ENCODE measurements around the gene CD79B. TPM values are rescaled to one million over a fixed set of nuclear protein-coding genes. Genes with fewer than 3 reads are reported as not detected.
"Not testable (repeated sequence)": the region's sequence is repeated elsewhere in the genome, so short reads cannot be mapped to it uniquely, and the experiment has no call there.

Gene CD79B
- total RNA-seq, 4 donors from 2014 or later: 8.6 to 10.9 (median 9.9) TPM

- 52 to 59% methylated on average over 9 to 10 of the region's 10 CpGs for whole genome bisulfite sequencing, 2 donors
- no peak for TF ChIP-seq EP300 (IDR thresholded peaks at IDR 0.05)
- TF ChIP-seq POLR2A (IDR thresholded peaks at IDR 0.05): no peak
- TF ChIP-seq CTCF (IDR thresholded peaks at IDR 0.05): no peak
- Histone ChIP-seq H3K9me3 (no peaks in the 10 kb centered on the region), H3K27ac (no peak overlapping the region), H3K36me3 (no peaks in the 10 kb centered on the region), H3K4me1 (peaks cover 0 to 7% (median 0%) of the 10 kb centered on the region in 4 donors), H3K27me3 (peaks cover 0 to 4% of the 10 kb centered on the region in 2 donors), H3K4me3 (no peak overlapping the region)
- no peak for DNase-seq (ENCODE audit: low spot score in 2 of 2)
These were observed 13.8 kb downstream of the CD79B start for GRCh38 chr17:63918305-63918704.

- no peak for DNase-seq (ENCODE audit: low spot score in 2 of 2)
- 76 to 78% methylated on average over 13 of the region's 13 CpGs for WGBS, 2 donors
- H3K36me3 ChIP-seq: no peaks in the 10 kb centered on the region
These were observed 14.5 kb downstream of the CD79B start for GRCh38 chr17:63917646-63918045.

GRCh38 chr17:63917206-63917605, 14.9 kb downstream of the CD79B start:
- not testable (repeated sequence) for H3K36me3 ChIP-seq; H3K27me3 ChIP-seq; H3K27ac ChIP-seq; H3K4me3 ChIP-seq; H3K9me3 ChIP-seq; H3K4me1 ChIP-seq; DNase-seq (ENCODE audit: low spot score in 2 of 2)
- 88 to 90% methylated on average over 9 to 11 of the region's 11 CpGs for WGBS, 2 donors

More at GRCh38 chr17:63917646-63918045, 14.5 kb downstream of the CD79B start:
- Histone ChIP-seq H3K4me1 (peaks cover 0 to 7% (median 0%) of the 10 kb centered on the region in 4 donors), H3K27me3 (peaks cover 0 to 4% of the 10 kb centered on the region in 2 donors), H3K9me3 (no peaks in the 10 kb centered on the region), H3K4me3 (no peak overlapping the region), H3K27ac (no peak overlapping the region)
- TF ChIP-seq EP300 (IDR thresholded peaks at IDR 0.05) (no peak), CTCF (IDR thresholded peaks at IDR 0.05) (no peak), POLR2A (IDR thresholded peaks at IDR 0.05) (no peak)

- DNase-seq (ENCODE audit: low spot score in 2 of 2): no peak
- no peaks in the 10 kb centered on the region for H3K36me3 ChIP-seq
- peaks cover 0 to 4% of the 10 kb centered on the region in 2 donors for H3K27me3 ChIP-seq
- TF ChIP-seq POLR2A (IDR thresholded peaks at IDR 0.05) (no peak), CTCF (IDR thresholded peaks at IDR 0.05) (no peak), EP300 (IDR thresholded peaks at IDR 0.05) (no peak)
- peaks cover 0 to 7% (median 0%) of the 10 kb centered on the region in 4 donors for H3K4me1 ChIP-seq
- no peak overlapping the region for H3K27ac ChIP-seq
- WGBS, 2 donors: 82 to 86% methylated on average over 12 of the region's 12 CpGs
- H3K4me3 ChIP-seq: no peak overlapping the region
- no peaks in the 10 kb centered on the region for H3K9me3 ChIP-seq
These were observed 15.5 kb downstream of the CD79B start for GRCh38 chr17:63916566-63917185.

- H3K27me3 ChIP-seq: peaks cover 0 to 12% of the 10 kb centered on the region in 2 donors
- DNase-seq (ENCODE audit: low spot score in 2 of 2); H3K36me3 ChIP-seq; H3K9me3 ChIP-seq; H3K4me1 ChIP-seq; H3K4me3 ChIP-seq; H3K27ac ChIP-seq: not testable (repeated sequence)
- WGBS, 2 donors: 79% methylated on average over 10 of the region's 10 CpGs
These were observed 16.4 kb downstream of the CD79B start for GRCh38 chr17:63915753-63916152.

GRCh38 chr17:63914471-63914870, 17.7 kb downstream of the CD79B start:
- TF ChIP-seq EP300 (IDR thresholded peaks at IDR 0.05) (no peak), CTCF (IDR thresholded peaks at IDR 0.05) (no peak), POLR2A (IDR thresholded peaks at IDR 0.05) (no peak)
- WGBS, 2 donors: 93 to 94% methylated on average over 2 to 7 of the region's 7 CpGs
- DNase-seq (ENCODE audit: low spot score in 2 of 2): no peak

More at GRCh38 chr17:63914471-63914870, 17.7 kb downstream of the CD79B start:
- Histone ChIP-seq H3K9me3 (no peaks in the 10 kb centered on the region), H3K36me3 (no peaks in the 10 kb centered on the region), H3K4me3 (no peak overlapping the region), H3K27ac (no peak overlapping the region), H3K27me3 (peaks cover 0 to 21% of the 10 kb centered on the region in 2 donors), H3K4me1 (peaks cover 0 to 6% (median 0%) of the 10 kb centered on the region in 4 donors)
